HEK293T (cell line): ENCODE results near the gene DOC2A.
A peak's percentile ranks its signal among the peaks of the same experiment; 100 is the strongest.

Experiments used
- CTCF ChIA-PET: fragments of 350-600 bp; formaldehyde crosslinking; extraction: SDS; loops from one replicate; lab custom pipeline; 2021; ENCODE audit warnings: antibody characterized with exemption, inconsistent platforms; lab: Yijun Ruan, JAX
- POLR2A ChIA-PET: fragments of 350-600 bp; formaldehyde crosslinking; extraction: SDS; loops from one replicate; lab custom pipeline; 2020; ENCODE audit warnings: antibody characterized with exemption, inconsistent platforms; lab: Yijun Ruan, JAX
- DNase-seq: peaks from one replicate; pipeline ENCODE4 v3.0.0; 2012; ENCODE audit warnings: mixed read lengths; ENCODE audit errors: extremely low spot score
- ARNT ChIP-seq: fragments of 450-650 bp; IDR thresholded peaks from 2 replicates; pipeline ENCODE4 v1.6.1; 2017; ENCODE audit warnings: mild to moderate bottlenecking
- BHLHE40 ChIP-seq: fragments of 450-650 bp; IDR thresholded peaks from 2 replicates; pipeline ENCODE4 v1.6.1; 2016; ENCODE audit warnings: mild to moderate bottlenecking, moderate library complexity, borderline replicate concordance
- CTBP1 ChIP-seq: fragments of 450-650 bp; IDR thresholded peaks from 2 replicates; pipeline ENCODE4 v1.6.1; 2016; ENCODE audit warnings: borderline replicate concordance
- ELF4 ChIP-seq: fragments of 450-650 bp; IDR thresholded peaks from 2 replicates; pipeline ENCODE4 v1.6.1; 2017; ENCODE audit warnings: antibody characterized with exemption
- FOXA1 ChIP-seq: fragments of 450-650 bp; IDR thresholded peaks from 2 replicates; pipeline ENCODE4 v1.6.1; 2016; ENCODE audit warnings: mild to moderate bottlenecking
- FOXK2 ChIP-seq: fragments of 450-650 bp; IDR thresholded peaks from 2 replicates; pipeline ENCODE4 v1.6.1; 2016; ENCODE audit warnings: mild to moderate bottlenecking
- FOXM1 ChIP-seq: fragments of 450-650 bp; IDR thresholded peaks from 2 replicates; pipeline ENCODE4 v1.6.1; 2017; ENCODE audit warnings: mild to moderate bottlenecking, borderline replicate concordance
- HDGF ChIP-seq: fragments of 450-650 bp; IDR thresholded peaks from 2 replicates; pipeline ENCODE4 v1.6.1; 2017; ENCODE audit warnings: antibody characterized with exemption, borderline replicate concordance
- L3MBTL2 ChIP-seq: fragments of 450-650 bp; conservative IDR thresholded peaks from 2 replicates; pipeline ENCODE4 v1.6.1; 2016; ENCODE audit warnings: mild to moderate bottlenecking
- LEF1 ChIP-seq: fragments of 450-650 bp; IDR thresholded peaks from 2 replicates; pipeline ENCODE4 v1.6.1; 2017; ENCODE audit warnings: mild to moderate bottlenecking, borderline replicate concordance
- NFRKB ChIP-seq: fragments of 450-650 bp; IDR thresholded peaks from 2 replicates; pipeline ENCODE4 v1.6.1; 2016; ENCODE audit warnings: mild to moderate bottlenecking, moderate library complexity
- PKNOX1 ChIP-seq: fragments of 450-650 bp; IDR thresholded peaks from 2 replicates; pipeline ENCODE4 v1.6.1; 2016
- SP1 ChIP-seq: fragments of 450-650 bp; IDR thresholded peaks from 2 replicates; pipeline ENCODE4 v1.6.1; 2017
- SUZ12 ChIP-seq: fragments of 450-650 bp; IDR thresholded peaks from 2 replicates; pipeline ENCODE4 v1.6.1; 2016; ENCODE audit warnings: mild to moderate bottlenecking
- TARDBP ChIP-seq: fragments of 450-650 bp; IDR thresholded peaks from 2 replicates; pipeline ENCODE4 v1.6.1; 2016
- ZNF384 ChIP-seq: fragments of 450-650 bp; IDR thresholded peaks from 2 replicates; pipeline ENCODE4 v1.6.1; 2016

DOC2A gene

GRCh38 chr16:29973384-29974246 is 37.2 kb downstream of the DOC2A start, which contains the start of gene TAOK2:
TAOK2 (plus strand) TSS chr16:29973868; CDS start chr16:29977773, 3,905 bp downstream.
- CTCF ChIA-PET: interaction anchor here (0.6 to 3.0 kb wide), 6 partner anchors 12 to 125 kb away, joined by 3 to 14 read pairs (median 6); partner anchors contain the start of gene TMEM219
- POLR2A ChIA-PET: interaction anchor here (0.6 to 8.8 kb wide), 25 partner anchors 12 to 1025 kb away, joined by 3 to 102 read pairs (median 4); partner anchors contain the start of genes ALDOA, ASPHD1, CDIPT and HIRIP3
- DNase-seq: peak; percentile 100
- no peak for TF ChIP-seq CTBP1
- no peak for TF ChIP-seq BHLHE40
- peak; percentile 98; the same call in 1 of the 2 replicates for TF ChIP-seq HDGF
- TF ChIP-seq L3MBTL2: peak; percentile 100
- no peak for TF ChIP-seq FOXM1

GRCh38 chr16:29972992-29973383 is 37.8 kb downstream of the DOC2A start:
- ChIA-PET CTCF (interaction anchor here (0.6 to 3.0 kb wide), 6 partner anchors 11 to 125 kb away, joined by 3 to 14 read pairs (median 6); partner anchors contain the start of gene TMEM219), POLR2A (interaction anchor here (0.6 to 8.8 kb wide), 26 partner anchors 11 to 1025 kb away, joined by 3 to 102 read pairs (median 4); partner anchors contain the start of genes ALDOA, ASPHD1, CDIPT and HIRIP3)
- TF ChIP-seq LEF1 (no peak), ARNT (no peak), PKNOX1 (no peak), TARDBP (no peak), SUZ12 (no peak), HDGF (no peak), FOXA1 (no peak), SP1 (no peak), FOXK2 (no peak), ZNF384 (no peak), CTBP1 (no peak), NFRKB (no peak), FOXM1 (no peak), L3MBTL2 (no peak), BHLHE40 (no peak), ELF4 (no peak)
- no peak for DNase-seq

GRCh38 chr16:29972500-29972899 is 38.3 kb downstream of the DOC2A start:
- POLR2A ChIA-PET: interaction anchor here (0.9 to 8.8 kb wide), 8 partner anchors 11 to 168 kb away, joined by 3 to 102 read pairs (median 6); partner anchors contain the start of genes CDIPT, KCTD13, MAZ and TMEM219
- no peak for TF ChIP-seq NFRKB
- TF ChIP-seq SUZ12: no peak
- no peak for TF ChIP-seq FOXM1
- no peak for TF ChIP-seq PKNOX1
- TF ChIP-seq L3MBTL2: no peak
- TF ChIP-seq CTBP1: no peak
- TF ChIP-seq LEF1: no peak
- no peak for TF ChIP-seq FOXA1
- TF ChIP-seq BHLHE40: no peak
- no peak for TF ChIP-seq HDGF
- no peak for TF ChIP-seq ELF4
- no peak for TF ChIP-seq ZNF384
- TF ChIP-seq TARDBP: no peak
- no peak for TF ChIP-seq SP1
- no peak for TF ChIP-seq FOXK2
- CTCF ChIA-PET: interaction anchor here (0.6 to 3.0 kb wide), 4 partner anchors 11 to 59 kb away, joined by 3 to 14 read pairs (median 7); partner anchors contain the start of gene TMEM219
- no peak for DNase-seq

GRCh38 chr16:29971304-29971703 is 39.5 kb downstream of the DOC2A start:
- DNase-seq: no peak
- ChIA-PET CTCF (interaction anchor here (0.6 to 3.0 kb wide), 2 partner anchors 10 to 121 kb away, joined by 4 to 14 read pairs; partner anchors contain the start of gene TMEM219), POLR2A (interaction anchor here (6.1 to 8.8 kb wide), 2 partner anchors 10 to 44 kb away, joined by 60 to 102 read pairs; partner anchors contain the start of genes KCTD13 and TMEM219)
- TF ChIP-seq NFRKB: no peak

GRCh38 chr16:29968205-29968604 is 42.6 kb downstream of the DOC2A start:
- CTCF ChIA-PET: no interaction called here
- TF ChIP-seq NFRKB: no peak
- TF ChIP-seq FOXM1: no peak
- no peak for TF ChIP-seq ELF4
- no peak for TF ChIP-seq FOXK2
- TF ChIP-seq LEF1: no peak
- TF ChIP-seq CTBP1: no peak
- no peak for TF ChIP-seq BHLHE40
- no peak for TF ChIP-seq SP1
- TF ChIP-seq PKNOX1: no peak
- TF ChIP-seq SUZ12: no peak
- no peak for TF ChIP-seq TARDBP
- no peak for TF ChIP-seq HDGF
- TF ChIP-seq ZNF384: no peak
- no peak for TF ChIP-seq L3MBTL2
- TF ChIP-seq FOXA1: no peak
- no peak for TF ChIP-seq ARNT
- no peak for DNase-seq
- POLR2A ChIA-PET: interaction anchor here (1.0 kb wide), 1 partner anchor 15 kb away, joined by 3 read pairs; no protein-coding TSS in a partner anchor
